Stomach smooth muscle (tissue), 2 donors: Measurements from ENCODE around the gene RABEP2.

ENCODE experiments used
- H3K27ac ChIP-seq: one replicate; pipeline ENCODE4 v1.7.0; 2013; ENCODE audit warnings: mild to moderate bottlenecking, low read length, inconsistent platforms
- H3K27me3 ChIP-seq, 2 donors: one replicate each; pipeline ENCODE4 v1.7.0; 2013; ENCODE audit warnings: low read length in 2 of 2; ENCODE audit not compliant: insufficient read depth in 2 of 2, control insufficient read depth in 1 of 2
- H3K36me3 ChIP-seq, 2 donors: one replicate each; pipeline ENCODE4 v1.7.0; 2013; ENCODE audit warnings: low read length in 2 of 2; ENCODE audit not compliant: control insufficient read depth in 2 of 2, insufficient read depth in 2 of 2
- H3K4me1 ChIP-seq: one replicate; pipeline ENCODE4 v1.7.0; 2013; ENCODE audit warnings: low read length; ENCODE audit not compliant: control insufficient read depth, insufficient read depth
- H3K4me3 ChIP-seq, 2 donors: one replicate each; pipeline ENCODE4 v1.7.0; 2013; ENCODE audit warnings: low read length in 2 of 2
- H3K9ac ChIP-seq, 2 donors: one replicate each; pipeline ENCODE4 v1.7.0; 2013; ENCODE audit warnings: low read length in 2 of 2, mild to moderate bottlenecking in 1 of 2
- H3K9me3 ChIP-seq, 2 donors: one replicate each; pipeline ENCODE4 v1.7.0; 2013; ENCODE audit warnings: low read length in 2 of 2; ENCODE audit not compliant: control insufficient read depth in 2 of 2
- donor health status: healthy.
- donor health status: Pancreatic carcinoma.

RABEP2 gene

DNA sequence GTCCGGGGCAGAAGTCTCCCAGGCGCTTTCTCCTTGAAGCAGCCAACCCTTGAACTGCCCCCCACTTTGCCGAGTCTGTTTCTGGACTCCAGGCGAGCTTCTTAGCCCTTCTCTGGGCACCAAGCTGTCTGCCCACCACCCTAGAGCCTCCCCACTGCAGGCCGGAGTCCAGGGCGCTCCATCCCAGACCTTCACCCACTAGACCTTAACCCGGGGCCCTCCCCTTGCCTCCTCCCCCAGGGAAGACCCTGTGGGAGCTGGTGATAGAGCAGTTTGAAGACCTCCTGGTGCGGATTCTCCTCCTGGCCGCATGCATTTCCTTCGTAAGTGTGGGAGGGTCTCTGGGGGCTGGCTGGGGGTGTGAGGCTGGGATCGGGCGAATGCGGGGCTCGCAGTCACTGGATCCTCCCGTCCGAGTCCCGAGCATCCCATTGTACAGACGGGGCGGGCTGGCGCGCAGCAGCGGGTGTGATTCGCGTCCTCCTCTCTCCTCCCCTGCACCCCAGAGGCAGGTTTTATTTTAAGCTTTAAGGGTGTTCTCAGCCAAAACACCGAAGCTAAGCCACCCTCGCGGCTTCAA lies 45.7 kb downstream of the RABEP2 start:
- peaks cover 0 to 2% of the 10 kb centered on the region in 2 donors for H3K36me3 ChIP-seq
- no peak overlapping the region for H3K27ac ChIP-seq
- no peaks in the 10 kb centered on the region for H3K9me3 ChIP-seq
- H3K9ac ChIP-seq = peak overlapping the region; percentile 60
- H3K4me3 ChIP-seq = peak overlapping the region; percentile 73 to 81
- H3K27me3 ChIP-seq = peaks cover 13 to 21% of the 10 kb centered on the region in 2 donors
- H3K4me1 ChIP-seq = peaks cover 15% of the 10 kb centered on the region

DNA sequence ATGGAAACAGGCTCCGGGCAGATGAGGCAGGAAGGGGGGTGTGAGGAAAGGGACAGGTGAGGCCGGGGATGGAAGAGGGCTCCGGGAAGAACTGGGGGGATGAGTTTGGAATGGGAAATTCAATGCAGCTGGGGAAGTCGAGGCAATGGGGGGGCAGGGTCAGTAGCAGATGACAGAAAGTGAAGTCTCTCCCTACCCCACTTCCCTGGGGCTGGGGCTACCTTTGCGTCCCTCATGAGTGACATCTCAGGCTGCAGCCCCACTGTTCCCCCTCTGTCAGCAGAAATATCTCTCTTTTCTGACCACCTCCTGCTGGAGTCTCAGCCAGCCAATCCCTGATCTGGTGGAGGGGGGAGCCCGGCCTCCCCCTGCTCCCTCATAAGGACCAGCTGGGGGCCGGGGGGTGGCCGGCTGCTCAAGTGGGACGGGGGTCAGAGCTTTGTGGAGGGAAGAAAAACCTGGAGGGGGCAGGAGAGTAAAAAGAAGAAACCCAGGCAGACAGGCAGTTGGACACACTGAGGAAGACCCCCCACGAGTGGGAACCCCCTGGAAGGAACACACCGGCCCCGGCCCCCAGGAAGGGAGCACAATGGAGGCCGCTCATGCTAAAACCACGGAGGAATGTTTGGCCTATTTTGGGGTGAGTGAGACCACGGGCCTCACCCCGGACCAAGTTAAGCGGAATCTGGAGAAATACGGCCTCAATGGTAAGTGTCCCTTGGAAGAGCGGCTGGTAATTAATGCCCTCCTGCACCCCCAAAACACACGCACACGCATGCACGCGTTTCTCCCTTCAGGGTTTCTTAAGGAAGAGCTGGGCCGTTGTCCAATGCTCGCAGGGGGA lies 46.7 kb downstream of the RABEP2 start, which contains the start of gene ATP2A1:
ATP2A1 (plus strand) TSS at position 406 of the 844 bp plus-strand sequence; CDS start at position 590, 184 bp downstream.
- H3K9me3 ChIP-seq = no peaks in the 10 kb centered on the region
- H3K9ac ChIP-seq = peak within 1 kb of the TSS; percentile 60
- H3K27ac ChIP-seq = no peak within 1 kb of the TSS
- peaks cover 12 to 21% of the 10 kb centered on the region in 2 donors for H3K27me3 ChIP-seq
- peaks cover 6% of the 10 kb centered on the region in 2 donors for H3K36me3 ChIP-seq
- H3K4me3 ChIP-seq = peak within 1 kb of the TSS; percentile 73 to 81
- peaks cover 15% of the 10 kb centered on the region for H3K4me1 ChIP-seq

DNA sequence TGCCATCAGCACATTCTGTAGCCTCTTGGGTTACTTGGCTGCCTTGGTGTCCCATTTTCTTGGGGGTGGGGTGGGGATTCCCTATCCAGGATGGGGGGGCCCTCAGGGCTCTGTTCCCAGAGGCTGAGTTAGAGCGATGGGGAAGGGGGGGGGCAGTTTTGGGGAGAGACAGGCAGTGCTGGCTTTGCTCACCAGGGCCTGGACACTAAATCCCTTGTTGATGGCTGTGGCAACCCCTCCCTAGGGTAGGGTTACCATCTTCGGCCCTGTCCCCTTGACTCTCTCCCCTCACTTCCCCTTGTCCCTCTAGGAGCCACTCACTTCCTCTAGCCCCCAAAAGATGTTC lies 47.4 kb downstream of the RABEP2 start:
- H3K4me3 ChIP-seq = no peak overlapping the region
- H3K27ac ChIP-seq = no peak overlapping the region
- no peaks in the 10 kb centered on the region for H3K9me3 ChIP-seq
- peaks cover 6 to 7% of the 10 kb centered on the region in 2 donors for H3K36me3 ChIP-seq
- H3K9ac ChIP-seq = no peak overlapping the region
- H3K4me1 ChIP-seq = peaks cover 15% of the 10 kb centered on the region
- peaks cover 10 to 18% of the 10 kb centered on the region in 2 donors for H3K27me3 ChIP-seq

- H3K4me3 ChIP-seq = no peak overlapping the region
- H3K9me3 ChIP-seq = no peaks in the 10 kb centered on the region
- peaks cover 15% of the 10 kb centered on the region for H3K4me1 ChIP-seq
- H3K36me3 ChIP-seq = peaks cover 6 to 9% of the 10 kb centered on the region in 2 donors
- peaks cover 5 to 13% of the 10 kb centered on the region in 2 donors for H3K27me3 ChIP-seq
- H3K27ac ChIP-seq = no peak overlapping the region
- H3K9ac ChIP-seq = no peak overlapping the region
Measured at GRCh38 chr16:28876973-28877654, 47.9 kb downstream of the RABEP2 start.

DNA sequence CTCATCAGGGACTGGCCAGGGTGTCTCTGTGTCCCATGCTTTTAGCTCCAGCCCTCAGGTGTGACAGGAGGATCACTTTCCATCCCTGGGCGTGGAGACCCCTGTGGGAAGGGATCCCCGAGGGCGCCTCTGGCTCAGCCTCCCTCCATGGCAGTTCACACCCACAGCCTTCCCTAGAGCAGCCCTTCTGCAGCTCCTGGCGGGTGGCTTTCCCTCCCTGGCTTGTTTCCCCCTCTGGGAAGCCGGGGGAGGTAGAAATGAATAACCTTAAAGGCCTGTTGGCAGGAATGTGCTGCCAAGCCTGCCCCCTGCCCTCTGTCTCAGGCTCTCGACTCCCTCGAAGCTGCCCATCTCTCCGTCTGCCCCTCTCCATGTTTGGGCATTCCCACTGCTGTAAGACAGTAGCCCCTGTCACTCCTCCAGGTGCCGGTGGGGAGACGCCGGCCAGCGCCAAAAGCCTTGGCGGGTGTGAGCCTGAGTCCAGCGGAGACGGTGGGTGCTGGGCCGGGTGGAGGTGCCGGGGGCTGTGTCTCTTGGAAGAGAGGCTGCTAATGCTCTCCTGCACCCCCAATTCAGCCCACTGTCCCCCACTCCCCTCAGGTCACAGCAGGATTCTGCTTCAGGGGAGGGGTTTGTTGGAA lies 48.9 kb downstream of the RABEP2 start:
- no peak overlapping the region for H3K4me3 ChIP-seq
- H3K9me3 ChIP-seq = no peaks in the 10 kb centered on the region
- H3K4me1 ChIP-seq = peaks cover 15% of the 10 kb centered on the region
- peaks cover 11% of the 10 kb centered on the region in 2 donors for H3K36me3 ChIP-seq
- H3K27ac ChIP-seq = no peak overlapping the region
- H3K9ac ChIP-seq = no peak overlapping the region
- peaks cover 4 to 12% of the 10 kb centered on the region in 2 donors for H3K27me3 ChIP-seq

GRCh38 chr16:28875134-28876018 lies 49.7 kb downstream of the RABEP2 start:
- Histone ChIP-seq H3K9ac (no peak overlapping the region), H3K4me3 (no peak overlapping the region), H3K9me3 (no peaks in the 10 kb centered on the region), H3K36me3 (peaks cover 11 to 15% of the 10 kb centered on the region in 2 donors), H3K4me1 (peaks cover 11% of the 10 kb centered on the region), H3K27ac (no peak overlapping the region), H3K27me3 (peaks cover under 1 to 4% of the 10 kb centered on the region in 2 donors)

DNA sequence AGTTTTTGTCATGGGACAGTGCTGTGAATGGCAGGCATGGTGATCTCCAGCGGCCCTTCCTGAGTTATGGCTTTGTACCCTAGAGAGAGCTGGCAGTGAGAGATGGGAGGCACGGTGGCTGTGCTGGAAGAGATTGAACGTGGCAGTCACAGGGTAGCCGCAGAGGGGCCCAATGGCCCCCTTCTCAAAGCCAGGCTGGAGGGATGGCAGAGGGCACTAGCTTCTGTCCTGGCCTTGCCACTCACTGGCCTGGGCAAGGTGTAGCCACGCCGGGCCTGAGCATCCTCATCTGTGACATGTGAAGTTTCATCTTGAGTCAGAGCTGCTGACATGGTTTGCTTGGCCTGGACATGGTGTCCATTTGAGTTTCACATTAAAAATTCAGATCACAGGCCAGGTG lies 50.6 kb downstream of the RABEP2 start:
- Histone ChIP-seq H3K36me3 (peaks cover 20 to 24% of the 10 kb centered on the region in 2 donors), H3K27ac (no peak overlapping the region), H3K27me3 (no peaks in the 10 kb centered on the region), H3K9me3 (no peaks in the 10 kb centered on the region), H3K4me3 (no peak overlapping the region), H3K4me1 (peaks cover 4% of the 10 kb centered on the region), H3K9ac (no peak overlapping the region)

DNA sequence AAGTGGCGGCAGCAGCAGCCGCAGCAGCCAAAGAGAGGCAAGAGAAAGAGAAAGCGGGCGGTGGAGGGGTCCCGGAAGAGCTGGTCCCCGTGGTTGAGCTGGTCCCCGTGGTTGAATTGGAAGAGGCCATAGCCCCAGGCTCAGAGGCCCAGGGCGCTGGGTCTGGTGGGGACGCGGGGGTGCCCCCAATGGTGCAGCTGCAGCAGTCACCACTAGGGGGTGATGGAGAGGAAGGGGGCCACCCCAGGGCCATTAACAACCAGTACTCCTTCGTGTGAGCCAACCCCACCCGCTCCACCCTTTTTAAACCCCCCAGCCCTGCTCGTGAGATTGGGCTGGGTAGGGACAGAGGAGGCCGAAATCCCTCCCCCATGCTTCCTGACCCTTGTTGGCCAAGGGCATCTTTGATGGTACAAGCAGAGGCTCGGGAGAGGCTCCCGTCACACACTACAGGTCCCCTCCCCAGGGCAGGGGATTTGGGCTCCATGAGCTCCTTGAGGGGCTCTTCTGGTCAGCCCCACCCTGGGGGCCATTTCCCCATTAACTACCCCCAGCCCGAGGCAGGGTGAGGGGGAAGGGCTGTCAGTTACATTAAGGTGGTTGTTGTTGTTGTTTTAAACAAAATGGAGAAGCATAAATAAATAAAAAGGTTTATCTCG lies 51.4 kb downstream of the RABEP2 start:
- Histone ChIP-seq H3K27me3 (no peaks in the 10 kb centered on the region), H3K4me3 (no peak overlapping the region), H3K4me1 (no peaks in the 10 kb centered on the region), H3K9ac (no peak overlapping the region), H3K36me3 (peaks cover 28 to 31% of the 10 kb centered on the region in 2 donors), H3K27ac (no peak overlapping the region), H3K9me3 (no peaks in the 10 kb centered on the region)

- Histone ChIP-seq H3K27me3 (no peaks in the 10 kb centered on the region), H3K36me3 (peaks cover 29 to 32% of the 10 kb centered on the region in 2 donors), H3K4me3 (no peak overlapping the region), H3K9me3 (no peaks in the 10 kb centered on the region), H3K9ac (no peak overlapping the region), H3K4me1 (no peaks in the 10 kb centered on the region), H3K27ac (no peak overlapping the region)
Measured at GRCh38 chr16:28872952-28873351, 52.1 kb downstream of the RABEP2 start.
